AG04449 (cell line): ENCODE results near the gene ARMC9.

Source experiments
- CTCF ChIA-PET: fragments of 350-600 bp; formaldehyde crosslinking; extraction: SDS; loops from one replicate; lab custom pipeline; 2021; ENCODE audit warnings: antibody characterized with exemption; lab: Yijun Ruan, JAX
- POLR2A ChIA-PET: fragments of 400-600, 350-600 bp; formaldehyde crosslinking; extraction: SDS; loops from one replicate; lab custom pipeline; 2020; ENCODE audit warnings: antibody characterized with exemption, inconsistent platforms; lab: Yijun Ruan, JAX
- DNase-seq: peaks from one replicate; pipeline ENCODE4 v3.0.0-alpha.2; 2010; ENCODE audit warnings: low read depth, low spot score
- H3K4me3 ChIP-seq: 2 replicates; pipeline ENCODE4 v1.5.1; 2011; ENCODE audit warnings: low read depth, mild to moderate bottlenecking, control low read depth, low read length
- CTCF ChIP-seq: IDR thresholded peaks from one replicate; pipeline ENCODE4 v1.5.1; 2011; ENCODE audit warnings: mild to moderate bottlenecking, moderate library complexity, low read length, control low read depth, inconsistent platforms; ENCODE audit not compliant: insufficient read depth; ENCODE audit errors: missing control alignments

The ARMC9 gene

DNA sequence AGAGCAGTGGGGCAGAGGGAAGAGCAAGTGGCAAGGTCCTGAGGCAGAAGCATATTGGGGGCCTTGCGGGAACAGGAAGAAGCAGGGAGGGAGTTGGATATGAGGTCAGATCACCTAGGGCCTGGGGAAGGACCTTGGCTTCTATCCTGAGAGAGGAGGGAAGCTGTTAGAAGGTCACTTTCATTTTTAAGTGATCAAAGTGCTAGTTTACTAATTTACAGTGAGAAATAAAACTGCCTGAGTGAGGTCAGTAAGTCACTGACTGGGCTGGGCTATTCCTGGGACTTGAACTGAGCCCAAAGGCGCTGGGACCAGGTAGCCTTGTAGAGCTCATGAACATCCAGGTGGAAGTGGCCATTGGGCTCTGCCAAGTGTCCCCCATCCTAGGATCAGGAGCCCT, 120.5 kb downstream of the ARMC9 start:
- DNase-seq, result no peak
- ChIA-PET POLR2A (no interaction called here), CTCF (no interaction called here)
- H3K4me3 ChIP-seq, result no peak overlapping the region
- no peak for TF ChIP-seq CTCF

- ChIA-PET POLR2A (no interaction called here), CTCF (interaction anchor here (0.6 to 1.3 kb wide), 2 partner anchors 18 to 86 kb away, joined by 3 to 5 read pairs; no protein-coding TSS in a partner anchor)
- no peak for DNase-seq
- H3K4me3 ChIP-seq, result no peak overlapping the region
- TF ChIP-seq CTCF, result no peak
Measured at GRCh38 chr2:231319867-231320266, 121.4 kb downstream of the ARMC9 start.

DNA sequence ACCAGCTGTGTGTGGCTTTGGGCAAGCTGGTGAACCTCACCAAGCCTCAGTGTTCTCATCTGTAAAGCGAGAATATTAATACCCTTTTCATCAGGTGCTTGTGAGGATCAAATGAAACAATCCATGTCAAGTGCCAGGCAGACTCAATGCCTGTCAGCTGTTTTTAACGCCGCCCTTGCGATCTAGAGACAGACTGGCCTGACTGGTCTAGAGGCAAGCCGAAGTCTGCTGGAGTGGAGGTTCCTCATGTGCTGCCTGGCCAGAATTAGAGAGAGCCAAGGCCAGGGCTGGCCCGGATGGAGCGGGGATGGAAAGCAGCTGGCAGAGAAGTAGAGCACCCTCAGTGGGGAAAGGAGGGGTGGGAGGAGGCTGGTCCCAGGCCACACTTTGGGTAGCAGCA, 122.6 kb downstream of the ARMC9 start:
- TF ChIP-seq CTCF, result no peak
- H3K4me3 ChIP-seq, result no peak overlapping the region
- POLR2A ChIA-PET, result no interaction called here
- CTCF ChIA-PET, result interaction anchor here (1.3 kb wide), 1 partner anchor 85 kb away, joined by 5 read pairs; no protein-coding TSS in a partner anchor
- DNase-seq, result no peak

DNA sequence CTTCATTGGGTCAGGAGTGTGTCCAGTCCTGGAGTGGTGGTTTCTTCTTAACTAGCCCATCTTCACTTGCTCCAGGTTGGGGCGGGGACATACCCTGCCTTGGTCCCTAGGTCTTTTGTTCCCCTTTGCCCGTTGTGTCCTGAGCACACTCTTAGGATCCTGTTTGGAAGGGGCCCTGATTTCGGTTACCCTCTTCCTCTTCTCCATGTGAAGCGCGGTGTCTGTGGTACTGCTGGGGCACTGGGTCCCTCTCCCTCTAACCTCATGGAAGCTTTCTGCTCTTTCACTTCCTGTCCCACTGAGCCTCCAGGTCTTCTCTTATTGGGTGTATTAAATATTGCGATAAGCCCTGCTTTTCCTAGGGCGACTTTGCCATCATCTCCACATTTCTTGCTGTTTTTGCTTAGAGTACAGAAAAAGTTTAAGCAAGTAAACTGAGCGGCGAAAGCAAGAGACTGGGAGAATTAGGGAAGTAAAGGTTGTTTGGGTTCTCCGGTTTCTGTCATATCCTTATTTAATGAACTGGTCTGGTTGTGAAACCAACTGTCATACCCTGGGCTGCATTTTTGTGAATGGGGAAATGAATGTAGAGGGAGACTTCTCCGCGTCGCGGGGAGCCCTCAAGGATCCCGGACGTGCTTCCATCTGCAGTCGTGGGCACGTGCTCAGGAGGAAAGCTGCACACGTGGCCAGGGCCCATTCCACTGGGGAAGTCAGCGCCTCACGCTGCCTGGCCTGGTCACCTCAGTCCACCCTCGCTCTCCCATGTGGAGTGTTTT, 123.3 kb downstream of the ARMC9 start:
- no peak for TF ChIP-seq CTCF
- no peak for DNase-seq
- POLR2A ChIA-PET, result no interaction called here
- CTCF ChIA-PET, result no interaction called here
- H3K4me3 ChIP-seq, result no peak overlapping the region

DNA sequence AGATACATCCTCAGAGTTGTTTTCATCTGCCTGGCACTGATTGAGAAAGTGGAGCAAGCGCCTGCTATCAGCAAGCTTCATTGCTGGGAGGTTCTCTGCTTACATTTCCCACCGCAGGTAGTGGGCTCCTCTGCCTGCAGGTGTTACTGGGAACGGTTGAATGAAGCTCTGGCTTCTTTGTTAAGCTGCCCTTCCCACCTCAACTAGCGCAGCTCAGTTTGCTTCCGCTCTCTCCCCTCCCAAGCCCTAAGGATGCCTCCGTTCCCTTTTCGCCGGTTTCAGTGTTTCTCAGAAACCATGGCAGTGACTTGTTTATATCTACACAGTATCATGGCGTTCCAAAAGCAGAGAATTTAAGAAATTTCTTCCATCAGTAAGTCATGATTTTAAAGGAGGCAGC, 124.9 kb downstream of the ARMC9 start:
- no peak for DNase-seq
- H3K4me3 ChIP-seq, result no peak overlapping the region
- TF ChIP-seq CTCF, result no peak
- POLR2A ChIA-PET, result interaction anchor here (0.9 kb wide), 1 partner anchor 75 kb away, joined by 3 read pairs; no protein-coding TSS in a partner anchor
- CTCF ChIA-PET, result interaction anchor here (1.2 kb wide), 1 partner anchor 15 kb away, joined by 3 read pairs; no protein-coding TSS in a partner anchor

DNA sequence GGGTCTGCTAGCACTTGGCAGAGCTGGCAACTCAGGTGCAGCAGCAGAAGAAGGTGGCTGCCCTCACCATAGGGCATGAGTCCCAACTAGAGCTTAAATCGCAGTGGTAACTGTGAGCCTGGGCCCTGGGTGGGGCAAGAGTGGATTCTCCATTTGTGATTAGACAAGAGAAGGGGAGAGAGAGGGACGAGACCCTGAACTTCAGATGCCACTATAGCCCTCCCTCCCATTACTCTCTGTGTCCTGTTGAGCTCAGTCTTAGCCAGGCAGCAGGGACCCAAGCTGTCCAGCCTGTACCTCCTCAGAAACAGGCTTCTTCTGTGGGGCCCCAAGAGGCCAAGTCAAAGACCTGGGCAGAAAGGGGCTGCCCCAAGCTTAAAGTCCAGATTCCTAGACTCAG, 127.4 kb downstream of the ARMC9 start:
- CTCF ChIA-PET, result interaction anchor here (1.1 to 1.6 kb wide), 3 partner anchors 29 to 95 kb away, joined by 3 to 6 read pairs (median 3); no protein-coding TSS in a partner anchor
- TF ChIP-seq CTCF, result no peak
- no peak for DNase-seq
- POLR2A ChIA-PET, result no interaction called here
- no peak overlapping the region for H3K4me3 ChIP-seq
